Raji (cell line): ENCODE results near the gene CYTH3.

Experiments used
- POLR2A ChIP-seq: IDR thresholded peaks from 2 replicates; pipeline ENCODE4 v1.6.1; 2011; ENCODE audit warnings: low read depth, low read length, control low read depth; ENCODE audit not compliant: insufficient read depth

The CYTH3 gene

DNA sequence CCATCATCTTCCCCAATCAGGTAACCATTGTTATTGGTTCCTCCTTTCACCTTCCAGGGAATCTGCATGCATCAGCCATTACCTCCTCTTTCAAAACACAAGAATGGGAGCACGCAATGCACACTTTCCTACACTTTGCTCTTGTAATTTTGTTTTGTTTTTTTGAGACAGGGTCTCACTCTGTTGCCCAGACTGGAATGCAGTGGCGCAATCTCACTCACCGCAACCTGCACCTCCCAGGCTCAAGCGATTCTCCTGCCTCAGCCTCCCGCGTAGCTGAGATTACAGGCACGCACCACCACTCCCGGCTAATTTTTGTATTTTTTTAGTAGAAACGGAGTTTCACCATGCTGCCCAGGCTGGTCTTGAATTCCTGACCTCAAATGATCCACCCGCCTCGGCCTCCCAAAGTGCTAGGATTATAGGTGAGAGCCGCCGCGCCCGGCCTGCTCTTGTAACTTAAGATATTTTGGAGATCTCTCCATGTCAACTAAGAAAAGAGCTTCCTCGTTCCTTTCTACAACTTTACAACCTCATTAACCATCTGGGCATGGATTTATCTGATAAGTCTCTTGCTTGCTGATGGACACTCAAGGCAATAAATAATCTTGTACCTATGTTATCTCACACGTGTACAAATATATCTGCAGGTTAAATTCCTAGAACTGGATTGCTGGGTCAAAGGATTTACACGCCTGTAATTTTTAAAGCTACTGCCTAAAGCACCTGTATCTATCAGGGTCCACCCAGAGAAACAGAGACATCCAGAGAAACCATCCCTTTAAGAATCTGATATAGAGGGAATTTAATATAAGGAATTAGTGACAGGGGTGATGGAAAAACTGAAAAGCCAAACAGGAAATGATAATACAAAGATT is 4.2 kb downstream of the CYTH3 start:
- TF ChIP-seq POLR2A: no peak

DNA sequence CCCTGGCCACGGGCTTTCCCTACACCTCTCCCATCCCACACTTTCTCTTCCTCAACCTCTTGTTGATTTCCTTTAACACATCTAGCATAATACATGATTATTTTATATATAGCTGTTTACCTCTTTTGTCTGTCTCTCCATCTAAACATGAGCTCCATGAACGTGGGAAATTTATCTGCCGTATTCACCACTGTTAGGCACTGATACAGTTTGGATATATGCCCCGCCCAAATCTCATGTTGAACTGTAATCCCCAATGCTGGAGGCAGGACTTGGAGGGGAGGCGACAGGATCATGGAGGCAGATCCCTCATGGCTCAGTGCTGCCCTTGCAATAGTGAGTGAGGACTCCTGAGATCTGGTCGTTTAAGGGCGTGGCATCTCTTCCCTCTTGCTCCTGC is 5.7 kb downstream of the CYTH3 start:
- no peak for TF ChIP-seq POLR2A

- no peak for TF ChIP-seq POLR2A
Observed at GRCh38 chr7:6262221-6262620, 10.2 kb downstream of the CYTH3 start.

- no peak for TF ChIP-seq POLR2A
Observed at GRCh38 chr7:6261699-6262098, 10.7 kb downstream of the CYTH3 start.

DNA sequence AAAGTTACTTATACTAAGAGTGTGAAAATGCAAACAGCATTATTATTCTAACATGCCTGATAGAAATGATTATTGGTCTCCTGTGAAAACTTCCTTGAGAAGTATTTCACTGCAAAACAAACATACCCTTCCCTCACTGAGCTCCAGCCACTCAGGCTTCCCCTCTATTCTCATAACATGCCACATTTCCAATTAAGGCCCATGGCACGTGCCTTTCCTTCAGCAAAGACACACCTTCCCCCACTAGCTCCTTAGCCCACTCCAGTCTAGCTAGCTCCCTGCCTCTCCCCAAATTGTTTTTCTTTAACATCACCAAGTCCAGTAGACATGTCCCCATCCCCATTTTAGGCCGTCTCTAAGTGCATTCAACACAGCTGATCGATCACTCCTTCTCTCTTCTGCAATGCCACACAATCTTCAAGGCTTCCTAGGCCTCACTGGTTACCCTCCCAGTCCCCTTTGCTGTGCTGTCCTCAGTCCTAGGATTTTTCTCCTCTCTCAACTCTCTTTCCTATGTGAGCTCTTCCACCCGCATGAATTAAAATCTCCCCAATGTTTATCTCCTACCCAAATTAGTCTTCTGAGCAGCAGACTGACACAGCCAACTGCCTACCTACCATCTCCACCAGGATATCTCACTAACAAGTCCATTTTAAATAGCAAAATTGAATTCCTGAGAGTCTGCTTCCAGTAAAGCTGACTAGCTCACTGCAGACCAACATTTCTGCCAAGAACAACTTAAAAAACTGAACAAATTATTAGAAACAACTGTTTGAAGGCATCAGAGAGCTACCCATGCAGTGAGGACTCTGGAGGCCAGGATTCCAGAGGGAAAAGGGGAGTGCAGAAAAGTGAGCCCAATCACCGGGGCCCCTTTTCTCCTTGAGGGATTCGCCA is 11.9 kb downstream of the CYTH3 start:
- TF ChIP-seq POLR2A: no peak

- TF ChIP-seq POLR2A: no peak
Observed at GRCh38 chr7:6259257-6259656, 13.2 kb downstream of the CYTH3 start.

DNA sequence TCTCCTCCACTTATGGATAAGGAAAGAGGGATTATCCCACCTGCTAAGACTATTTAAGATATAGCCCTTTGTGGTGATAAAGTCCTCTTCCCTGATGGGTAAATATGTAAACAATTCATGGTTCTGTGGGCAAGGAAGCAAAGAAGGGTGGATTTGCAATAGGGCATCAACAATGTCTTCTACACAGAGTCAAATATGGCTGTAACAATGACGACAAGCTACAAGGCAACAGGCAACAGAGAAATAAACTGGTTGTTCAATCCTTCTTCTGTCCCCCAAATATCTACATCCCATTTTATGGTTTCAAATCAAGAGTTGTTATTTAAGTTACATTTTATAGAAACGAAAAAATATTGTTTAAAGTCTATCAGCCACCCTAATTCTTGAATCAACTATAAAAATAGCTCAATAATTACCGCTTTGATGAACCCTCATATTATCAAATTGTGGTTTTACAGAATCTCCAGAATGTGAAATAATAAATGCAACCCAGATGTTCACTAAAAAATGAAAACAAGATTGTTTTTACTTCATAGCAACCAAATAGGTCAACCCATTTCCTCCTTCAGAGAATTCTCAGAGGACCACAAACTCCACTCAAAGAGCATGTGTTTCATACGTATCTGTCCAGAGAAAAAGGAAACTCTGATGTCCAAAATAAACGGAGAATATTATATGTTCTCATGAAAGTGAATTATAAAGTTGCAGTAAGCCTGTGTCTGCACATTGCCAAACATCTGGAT is 13.8 kb downstream of the CYTH3 start:
- TF ChIP-seq POLR2A: no peak

DNA sequence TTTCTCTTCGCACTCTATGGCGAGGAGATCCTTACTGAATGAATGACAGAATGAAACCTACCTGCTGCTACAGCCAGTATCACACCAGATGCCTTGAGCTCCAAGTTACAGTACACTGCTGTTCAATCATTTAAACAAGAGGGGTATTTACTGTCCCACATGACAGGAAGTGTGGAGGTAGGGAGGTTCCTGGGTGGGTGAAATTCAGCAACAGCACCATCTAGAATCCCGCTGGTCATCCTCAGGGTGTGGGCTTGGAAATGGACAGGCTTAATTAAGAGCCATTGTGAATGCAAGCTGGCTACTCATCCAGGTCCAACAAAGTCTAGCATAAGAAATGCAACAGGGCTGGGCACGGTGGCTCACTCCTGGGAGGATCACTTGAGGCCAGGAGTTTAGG is 14.7 kb downstream of the CYTH3 start:
- TF ChIP-seq POLR2A: no peak

DNA sequence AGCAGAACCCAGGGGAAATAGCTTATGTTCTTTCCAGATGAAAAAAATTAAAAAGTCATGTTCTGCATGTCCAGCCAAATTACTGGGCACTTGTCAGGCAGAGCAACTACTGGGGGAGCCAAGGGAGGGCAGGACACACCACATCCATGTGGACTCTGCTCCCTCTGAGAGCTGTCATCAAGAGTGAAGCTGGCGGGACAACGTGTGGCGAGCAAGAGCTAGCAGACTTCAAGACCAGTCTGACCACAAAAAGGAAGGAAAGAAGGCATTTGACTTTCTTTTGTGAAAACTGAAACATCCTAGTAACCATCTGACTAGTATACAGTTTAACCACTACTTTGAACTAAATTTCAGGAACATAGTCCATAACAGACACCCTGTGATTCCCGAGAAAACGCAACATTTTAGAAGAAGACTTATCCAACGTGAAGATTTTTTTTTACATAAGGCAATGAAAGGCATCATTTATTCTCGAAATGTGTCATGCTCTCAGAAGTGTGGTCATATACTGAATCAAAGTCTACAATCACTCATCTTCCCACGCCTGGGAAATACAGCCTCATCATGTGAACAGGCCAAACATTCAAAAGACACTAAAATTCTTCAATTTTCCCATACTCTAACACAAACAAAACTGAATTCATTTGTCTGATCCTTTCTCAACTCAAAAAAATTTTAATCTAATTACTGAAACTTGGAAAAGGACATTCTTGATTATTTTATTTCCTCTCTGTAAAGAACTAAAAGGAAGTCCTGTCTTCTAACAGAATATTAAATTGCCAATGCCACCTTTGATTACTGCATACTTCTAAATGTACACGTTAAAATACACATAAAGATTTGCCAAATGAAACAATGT is 15.5 kb downstream of the CYTH3 start:
- no peak for TF ChIP-seq POLR2A

DNA sequence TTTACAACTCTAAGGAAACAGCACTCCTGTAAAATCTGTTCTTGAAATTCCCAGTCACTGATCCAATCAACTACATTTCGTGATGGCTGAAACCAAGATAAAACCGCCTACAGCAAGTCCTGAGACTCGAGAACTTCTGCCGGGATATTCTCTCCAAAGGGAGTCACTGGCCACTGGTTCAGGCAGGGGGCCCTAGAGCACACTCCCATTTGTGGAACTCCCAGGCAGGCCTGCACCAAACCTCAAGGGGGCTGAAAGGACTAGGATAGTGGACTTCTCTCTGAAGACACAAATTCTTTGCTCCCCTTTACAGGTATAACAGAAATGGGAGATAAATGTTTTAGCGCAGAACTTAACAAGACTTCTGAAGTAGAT is 16.3 kb downstream of the CYTH3 start:
- no peak for TF ChIP-seq POLR2A

DNA sequence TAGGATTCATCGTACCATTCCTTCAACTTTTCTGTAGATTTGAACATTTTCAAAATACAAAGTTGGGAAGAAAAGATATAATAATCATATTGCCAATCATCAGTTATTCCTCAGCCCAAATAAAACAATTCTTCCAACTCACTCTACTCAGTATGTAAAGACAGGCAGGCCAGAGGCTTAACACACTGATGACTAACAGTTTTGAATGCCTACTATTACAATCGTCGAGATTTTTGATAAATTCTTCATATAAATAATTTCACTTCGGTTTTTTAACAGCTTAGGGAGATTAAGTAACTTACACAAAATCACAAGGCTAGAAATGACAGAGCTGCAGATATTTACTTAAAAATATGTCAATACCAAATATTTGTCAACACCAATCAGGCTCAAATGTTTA is 17.6 kb downstream of the CYTH3 start:
- no peak for TF ChIP-seq POLR2A

DNA sequence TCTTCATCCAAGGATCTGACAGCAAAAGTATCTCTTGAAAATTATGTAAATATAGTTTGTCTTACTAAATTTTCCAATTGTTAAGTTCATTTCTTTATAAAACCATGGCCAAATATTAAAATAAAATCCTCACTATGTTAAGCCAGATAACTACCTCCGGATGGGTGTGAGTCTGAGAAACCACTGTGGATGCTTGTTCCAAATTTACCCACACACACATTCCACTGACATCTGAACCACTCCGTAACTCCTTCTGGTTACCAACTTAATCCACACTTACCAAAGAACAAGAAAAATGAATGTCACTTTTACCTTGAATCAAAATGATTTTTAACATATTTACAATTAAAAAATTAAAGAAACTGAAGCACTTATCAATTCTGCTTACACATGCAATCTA is 19.7 kb downstream of the CYTH3 start:
- TF ChIP-seq POLR2A: no peak

DNA sequence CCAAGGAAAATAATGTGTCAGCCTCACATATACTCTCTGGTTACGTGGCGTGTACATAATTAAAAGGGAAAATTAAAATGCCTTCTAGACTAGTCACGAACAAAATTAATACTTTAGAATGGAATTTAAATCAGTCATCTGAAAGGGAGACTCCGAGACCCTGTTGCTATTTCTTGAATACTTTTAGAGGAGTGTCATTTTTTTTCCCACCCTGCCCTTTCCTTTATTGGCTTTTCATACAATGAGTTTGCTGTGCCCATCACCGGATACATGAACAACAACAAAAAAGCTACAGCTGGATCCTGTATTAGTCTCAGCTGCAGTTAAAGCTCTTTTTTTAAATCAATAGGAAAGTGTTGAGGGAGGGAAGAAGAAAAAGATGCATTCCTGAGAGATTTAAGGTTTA is 20.1 kb downstream of the CYTH3 start:
- TF ChIP-seq POLR2A: no peak

- TF ChIP-seq POLR2A: no peak
Observed at GRCh38 chr7:6251653-6252052, 20.8 kb downstream of the CYTH3 start.

DNA sequence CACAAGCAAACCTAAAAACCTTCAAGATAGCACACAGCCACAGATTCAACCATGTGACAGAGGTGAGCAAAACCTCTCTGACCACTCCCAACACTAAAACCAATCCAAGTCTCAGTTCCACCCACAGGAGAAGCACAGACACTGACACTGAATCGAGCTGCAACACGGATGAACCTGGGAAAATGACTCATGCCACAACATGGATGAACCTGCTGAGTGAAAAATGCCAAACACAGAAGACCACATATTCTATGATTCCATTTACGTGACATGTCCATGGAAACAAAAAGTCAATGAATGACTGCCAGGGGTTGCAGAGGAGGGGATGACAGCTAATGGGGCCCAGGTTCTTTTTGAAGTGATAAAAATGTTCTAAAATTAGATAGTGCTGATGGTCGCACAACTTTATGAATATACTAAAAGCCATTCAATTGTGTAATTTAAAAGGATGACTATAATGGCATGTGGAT is 22.0 kb downstream of the CYTH3 start:
- no peak for TF ChIP-seq POLR2A

DNA sequence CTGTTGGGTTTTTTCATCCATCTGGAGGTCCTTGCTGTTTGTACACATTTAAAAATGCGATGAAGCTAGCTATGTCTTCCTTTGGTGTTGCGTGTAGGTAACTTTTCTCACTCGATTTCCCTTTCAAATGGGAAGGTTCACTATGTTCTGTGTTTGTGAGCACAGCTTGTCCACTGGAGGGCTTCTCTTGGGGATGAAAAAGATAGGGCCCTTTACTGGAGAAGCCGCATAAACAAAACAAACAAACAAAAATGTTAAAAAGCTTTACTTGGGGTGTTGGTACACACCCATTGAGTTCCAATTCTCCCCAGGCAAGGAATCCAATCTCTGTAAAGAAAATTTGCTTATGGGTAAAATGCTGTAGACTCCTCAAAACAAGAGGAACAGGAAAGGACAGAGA is 23.4 kb downstream of the CYTH3 start:
- TF ChIP-seq POLR2A: no peak
